Liver (tissue), 9 donors: ENCODE data around the gene PCDHGB3. TPM values are rescaled to one million over a fixed set of nuclear protein-coding genes. Genes with fewer than 3 reads are reported as not detected.
A peak's percentile ranks its signal among the peaks of the same experiment; 100 is the strongest.

Experiments used
- DNase-seq: peaks from one replicate; pipeline ENCODE4 v3.0.0-alpha.2; 2017; ENCODE audit warnings: low spot score
- H3K27ac ChIP-seq, 2 donors: one replicate each; pipeline ENCODE4 v1.7.0; 2013; ENCODE audit warnings: inconsistent platforms in 2 of 2, low read length in 2 of 2, control low read depth in 1 of 2, low read depth in 1 of 2, mild to moderate bottlenecking in 1 of 2
- H3K27me3 ChIP-seq, 4 donors: one replicate each; pipeline versions ENCODE4 v1.6.1 to v1.7.0; 2013; ENCODE audit warnings: low read length in 3 of 4, inconsistent platforms in 1 of 4, mild to moderate bottlenecking in 1 of 4, moderate library complexity in 1 of 4; ENCODE audit not compliant: control insufficient read depth in 4 of 4, insufficient read depth in 4 of 4
- H3K36me3 ChIP-seq, 4 donors: one replicate each; pipeline versions ENCODE4 v1.6.1 to v1.7.0; 2013; ENCODE audit warnings: low read length in 3 of 4, mild to moderate bottlenecking in 3 of 4, low read depth in 1 of 4, moderate library complexity in 1 of 4; ENCODE audit not compliant: control insufficient read depth in 4 of 4, insufficient read depth in 3 of 4
- H3K4me1 ChIP-seq, 4 donors: one replicate each; pipeline versions ENCODE4 v1.6.1 to v1.7.0; 2013; ENCODE audit warnings: low read length in 3 of 4, mild to moderate bottlenecking in 3 of 4, moderate library complexity in 1 of 4; ENCODE audit not compliant: control insufficient read depth in 4 of 4, insufficient read depth in 4 of 4
- H3K4me3 ChIP-seq, 3 donors: one replicate each; pipeline versions ENCODE4 v1.6.1 to v1.7.0; 2013; ENCODE audit warnings: low read length in 3 of 3, control low read depth in 1 of 3, low read depth in 1 of 3, mild to moderate bottlenecking in 1 of 3
- H3K9ac ChIP-seq, 2 donors: one replicate each; pipeline ENCODE4 v1.7.0; 2013; ENCODE audit warnings: low read length in 2 of 2, mild to moderate bottlenecking in 2 of 2, moderate library complexity in 2 of 2, control low read depth in 1 of 2, low read depth in 1 of 2
- H3K9me3 ChIP-seq, 4 donors: one replicate each; pipeline versions ENCODE4 v1.6.1 to v1.7.0; 2013; ENCODE audit warnings: low read length in 3 of 4; ENCODE audit not compliant: control insufficient read depth in 4 of 4
- ATF3 ChIP-seq: IDR thresholded peaks from 2 replicates; pipeline ENCODE4 v1.6.1; 2016; ENCODE audit warnings: antibody characterized with exemption
- CTCF ChIP-seq: fragments of 150-350 bp; IDR thresholded peaks from 2 replicates; pipeline ENCODE4 v1.5.1; 2017; ENCODE audit warnings: improper control_type of control experiment, low read depth, low read length; ENCODE audit not compliant: missing input control
- EGR1 ChIP-seq, 2 donors: IDR thresholded peaks; 2 replicates each; pipeline ENCODE4 v1.6.1; 2016 to 2018; ENCODE audit warnings: antibody characterized with exemption in 2 of 2, low read depth in 2 of 2
- FOXA1 ChIP-seq: IDR thresholded peaks from 2 replicates; pipeline ENCODE4 v1.6.1; 2016; ENCODE audit warnings: antibody characterized with exemption
- FOXA2 ChIP-seq: IDR thresholded peaks from 2 replicates; pipeline ENCODE4 v1.6.1; 2016; ENCODE audit warnings: antibody characterized with exemption
- GABPA ChIP-seq, 2 donors: IDR thresholded peaks in 1 of 2; conservative IDR thresholded peaks in 1 of 2; 2 replicates each; pipeline ENCODE4 v1.6.1; 2016; ENCODE audit warnings: antibody characterized with exemption in 2 of 2, mild to moderate bottlenecking in 1 of 2, moderate library complexity in 1 of 2
- HNF4A ChIP-seq, 2 donors: conservative IDR thresholded peaks; 2 replicates each; pipeline ENCODE4 v1.6.1; 2016; ENCODE audit warnings: antibody characterized with exemption in 2 of 2, mild to moderate bottlenecking in 2 of 2
- HNF4G ChIP-seq: IDR thresholded peaks from 2 replicates; pipeline ENCODE4 v1.6.1; 2016; ENCODE audit warnings: antibody characterized with exemption
- JUND ChIP-seq, 2 donors: IDR thresholded peaks; 2 replicates each; pipeline ENCODE4 v1.6.1; 2016; ENCODE audit warnings: antibody characterized with exemption in 2 of 2
- MAX ChIP-seq: IDR thresholded peaks from 2 replicates; pipeline ENCODE4 v1.6.1; 2016; ENCODE audit warnings: antibody characterized with exemption
- NR2F2 ChIP-seq: IDR thresholded peaks from 2 replicates; pipeline ENCODE4 v1.6.1; 2016; ENCODE audit warnings: antibody characterized with exemption
- RAD21 ChIP-seq, 2 donors: IDR thresholded peaks; 2 replicates each; pipeline ENCODE4 v1.6.1; 2016; ENCODE audit warnings: antibody characterized with exemption in 2 of 2, mild to moderate bottlenecking in 2 of 2
- REST ChIP-seq: IDR thresholded peaks from 2 replicates; pipeline ENCODE4 v1.6.1; 2016; ENCODE audit warnings: antibody characterized with exemption, mild to moderate bottlenecking
- RXRA ChIP-seq, 2 donors: IDR thresholded peaks; 2 replicates each; pipeline ENCODE4 v1.6.1; 2017 to 2018; ENCODE audit warnings: antibody characterized with exemption in 2 of 2, mild to moderate bottlenecking in 1 of 2
- SP1 ChIP-seq: IDR thresholded peaks from 2 replicates; pipeline ENCODE4 v1.6.1; 2018; ENCODE audit warnings: antibody characterized with exemption, mild to moderate bottlenecking
- TAF1 ChIP-seq: conservative IDR thresholded peaks from 2 replicates; pipeline ENCODE4 v1.6.1; 2016; ENCODE audit warnings: antibody characterized with exemption, mild to moderate bottlenecking
- YY1 ChIP-seq: IDR thresholded peaks from 2 replicates; pipeline ENCODE4 v1.6.1; 2016; ENCODE audit warnings: antibody characterized with exemption, mild to moderate bottlenecking
- ZBTB33 ChIP-seq: IDR thresholded peaks from 2 replicates; pipeline ENCODE4 v1.6.1; 2016; ENCODE audit warnings: antibody characterized with exemption
- WGBS: extraction: QIAGEN DNeasy Blood & Tissue Kit; methylation state at CpG from one replicate; pipeline ENCODE4 v1.1.7; 2013; 5-methylcytosine and 5-hydroxymethylcytosine counted together
- polyA plus RNA-seq, 2 donors: library from polyadenylated mRNA; stranded (reverse) in 1 of 2; unstranded in 1 of 2; fragments of 200-250 nt in 1 of 2; fragments of >200 nt in 1 of 2; fragmentation: Nextera tagmentation in 1 of 2; extraction: Ambion mirVana in 1 of 2; gene quantifications; one replicate each; pipeline versions ENCODE4 v1.2.1 to v1.2.3, GENCODE V29; 2013 to 2015
- total RNA-seq, 2 donors: library from RNA; depleted of rRNA; stranded (reverse); fragments of >200 nt; gene quantifications; one replicate each; pipeline ENCODE4 v1.2.3, GENCODE V29; 2014
- donor health status: healthy.
- donor health status: healthy.
- donor health status: healthy.
- donor health status: healthy.
- donor health status: healthy.

PCDHGB3 gene
- total and polyA plus RNA-seq, 4 donors, result 0.07 to 1.2 (median 0.37) TPM; not detected in 1

- Histone ChIP-seq H3K4me3 (peak within 1 kb of the TSS; percentile 19 to 42 (median 37)), H3K9me3 (peaks cover 38 to 85% (median 61%) of the 10 kb centered on the region in 4 donors), H3K36me3 (no peaks in the 10 kb centered on the region), H3K27ac (no peak within 1 kb of the TSS), H3K27me3 (peaks cover 0 to 1% (median 0%) of the 10 kb centered on the region in 4 donors), H3K4me1 (no peaks in the 10 kb centered on the region), H3K9ac (no peak within 1 kb of the TSS)
- TF ChIP-seq ZBTB33 (no peak), RAD21 (IDR thresholded peaks at IDR 0.05) (peak in 1 of 2 donors; percentile 17), NR2F2 (no peak), EGR1 (IDR thresholded peaks at IDR 0.05; ENCODE audit: low read depth in 2 of 2) (no peak)
- 16% methylated on average over 24 of the region's 24 CpGs for WGBS
- no peak for DNase-seq
Measured at GRCh38 chr5:141359790-141360426, 10.1 kb upstream of the PCDHGB3 start, which contains the start of gene PCDHGB2. PCDHGB2 (plus strand) TSS chr5:141359994; CDS start chr5:141360136, 142 bp downstream.

GRCh38 chr5:141360685-141361084 lies 9.4 kb upstream of the PCDHGB3 start:
- no peak for DNase-seq
- H3K9ac ChIP-seq, result no peak overlapping the region
- no peak overlapping the region for H3K27ac ChIP-seq
- peak overlapping the region in 2 of 3 donors; percentile 37 to 42 for H3K4me3 ChIP-seq
- no peaks in the 10 kb centered on the region for H3K36me3 ChIP-seq
- WGBS, result 29% methylated on average over 15 of the region's 15 CpGs
- TF ChIP-seq ATF3, result no peak
- TF ChIP-seq REST, result no peak
- TF ChIP-seq EGR1 (IDR thresholded peaks at IDR 0.05; ENCODE audit: low read depth in 2 of 2), result no peak
- no peak for TF ChIP-seq FOXA1
- TF ChIP-seq MAX, result no peak
- TF ChIP-seq SP1, result no peak
- no peak for TF ChIP-seq TAF1
- TF ChIP-seq ZBTB33, result no peak
- no peak for TF ChIP-seq YY1
- TF ChIP-seq HNF4A (conservative IDR thresholded peaks at IDR 0.05), result no peak
- TF ChIP-seq RAD21 (IDR thresholded peaks at IDR 0.05), result no peak
- TF ChIP-seq RXRA (IDR thresholded peaks at IDR 0.05), result no peak
- TF ChIP-seq JUND (IDR thresholded peaks at IDR 0.05), result no peak
- no peak for TF ChIP-seq NR2F2
- TF ChIP-seq HNF4G, result no peak
- TF ChIP-seq CTCF, result no peak
- TF ChIP-seq FOXA2, result no peak
- TF ChIP-seq GABPA (IDR thresholded peaks at IDR 0.05 in 1 of 2, conservative IDR thresholded peaks at IDR 0.05 in 1 of 2), result no peak
- no peaks in the 10 kb centered on the region for H3K4me1 ChIP-seq
- peaks cover 0 to 2% (median 0%) of the 10 kb centered on the region in 4 donors for H3K27me3 ChIP-seq
- H3K9me3 ChIP-seq, result peaks cover 39 to 88% (median 67%) of the 10 kb centered on the region in 4 donors
